Mucosa of descending colon (tissue), 3 donors: ENCODE data around the gene CMKLR1. TPM values are rescaled to one million over a fixed set of nuclear protein-coding genes. Genes with fewer than 3 reads are reported as not detected.
A peak's percentile ranks its signal among the peaks of the same experiment; 100 is the strongest.

Experiments
- ATAC-seq: fragments of 200-7000 bp; cut with Tn5 transposase; one replicate; pipeline ENCODE4 v1.9.1; 2020; ENCODE audit warnings: mild to moderate bottlenecking, moderate library complexity
- DNase-seq, 3 donors: peaks; one replicate each; pipeline ENCODE4 v3.0.0-alpha.2; 2020
- H3K36me3 ChIP-seq: fragments of 200-600 bp; one replicate; pipeline ENCODE4 v1.8.0; 2021; ENCODE audit warnings: low read depth, mild to moderate bottlenecking
- H3K4me1 ChIP-seq: fragments of 200-600 bp; one replicate; pipeline ENCODE4 v1.8.0; 2021; ENCODE audit warnings: low read depth, mild to moderate bottlenecking
- H3K4me3 ChIP-seq: fragments of 200-600 bp; one replicate; pipeline ENCODE4 v1.8.0; 2021; ENCODE audit warnings: mild to moderate bottlenecking
- H3K9me3 ChIP-seq: fragments of 200-600 bp; one replicate; pipeline ENCODE4 v1.8.0; 2021; ENCODE audit warnings: mild to moderate bottlenecking
- CTCF ChIP-seq: fragments of 200-600 bp; IDR thresholded peaks from one replicate; pipeline ENCODE4 v1.8.0; 2022; ENCODE audit warnings: antibody characterized with exemption, mild to moderate bottlenecking
- intact Hi-C, 2 donors: fragments of 100-400 bp; cut with DNase I in 1 of 2; cut with micrococcal nuclease in 1 of 2; formaldehyde crosslinking; loops; one replicate each; pipeline versions ENCODE4 v1.11.0 to v1.11.1; 2022; cut with DNase I, micrococcal nuclease
- total RNA-seq, 3 donors: library from RNA; stranded (reverse); fragmentation: NEBNext Ultra II Directional in 2 of 3; extraction: Animal tissue kit (Norgen Biotek cat#: 25700) in 2 of 3; gene quantifications; one replicate each; pipeline versions ENCODE4 v1.2.1 to v1.2.4, GENCODE V29; 2021 to 2023
- donor health status: DM: no; HTN: no; CAD: no; lungs with moderate emphysema.
- donor health status: DM: no; HTN: no; CAD: no.
- donor health status: DM: no; HTN: yes; CAD: no.

The CMKLR1 gene
- total RNA-seq, 3 donors from 2014 or later: 4.4 to 15.7 (median 10.8) TPM

GRCh38 chr12:108304633-108305032 lies 34.5 kb downstream of the CMKLR1 start:
- Histone ChIP-seq H3K4me3 (no peak overlapping the region), H3K9me3 (no peaks in the 10 kb centered on the region), H3K36me3 (no peaks in the 10 kb centered on the region), H3K4me1 (peaks cover 5% of the 10 kb centered on the region)
- no peak for ATAC-seq
- DNase-seq: no peak
- TF ChIP-seq CTCF: no peak
- intact Hi-C loops: no loop called here

- Histone ChIP-seq H3K4me1 (peaks cover 5% of the 10 kb centered on the region), H3K36me3 (no peaks in the 10 kb centered on the region), H3K9me3 (no peaks in the 10 kb centered on the region), H3K4me3 (no peak overlapping the region)
- DNase-seq (no peak), ATAC-seq (no peak)
- intact Hi-C loops: no loop called here
- no peak for TF ChIP-seq CTCF
Observed at GRCh38 chr12:108303703-108304102, 35.4 kb downstream of the CMKLR1 start.

GRCh38 chr12:108302403-108303311 lies 36.5 kb downstream of the CMKLR1 start:
- no peaks in the 10 kb centered on the region for H3K9me3 ChIP-seq
- peak; percentile 33 to 70 (median 53) for DNase-seq
- TF ChIP-seq CTCF: no peak
- intact Hi-C loops: no loop called here
- no peak overlapping the region for H3K4me3 ChIP-seq
- H3K36me3 ChIP-seq: no peaks in the 10 kb centered on the region
- peaks cover 5% of the 10 kb centered on the region for H3K4me1 ChIP-seq
- peak; percentile 32 for ATAC-seq

- Histone ChIP-seq H3K4me1 (peaks cover 5% of the 10 kb centered on the region), H3K9me3 (no peaks in the 10 kb centered on the region), H3K36me3 (no peaks in the 10 kb centered on the region), H3K4me3 (no peak overlapping the region)
- intact Hi-C loops: no loop called here
- DNase-seq (no peak), ATAC-seq (no peak)
- no peak for TF ChIP-seq CTCF
Observed at GRCh38 chr12:108302016-108302402, 37.1 kb downstream of the CMKLR1 start.

- no peaks in the 10 kb centered on the region for H3K36me3 ChIP-seq
- peaks cover 2% of the 10 kb centered on the region for H3K4me1 ChIP-seq
- intact Hi-C loops: no loop called here
- no peak for TF ChIP-seq CTCF
- no peaks in the 10 kb centered on the region for H3K9me3 ChIP-seq
- no peak for DNase-seq
- H3K4me3 ChIP-seq: no peak overlapping the region
- no peak for ATAC-seq
Observed at GRCh38 chr12:108301346-108301745, 37.8 kb downstream of the CMKLR1 start.
